ENCODE results near the gene SBK2. TPM values are rescaled to one million over a fixed set of nuclear protein-coding genes. Genes with fewer than 3 reads are reported as not detected.

SBK2 gene
- total and polyA plus RNA-seq, 2 experiments from 2014 or later = 1.1 to 2.0 TPM

DNA sequence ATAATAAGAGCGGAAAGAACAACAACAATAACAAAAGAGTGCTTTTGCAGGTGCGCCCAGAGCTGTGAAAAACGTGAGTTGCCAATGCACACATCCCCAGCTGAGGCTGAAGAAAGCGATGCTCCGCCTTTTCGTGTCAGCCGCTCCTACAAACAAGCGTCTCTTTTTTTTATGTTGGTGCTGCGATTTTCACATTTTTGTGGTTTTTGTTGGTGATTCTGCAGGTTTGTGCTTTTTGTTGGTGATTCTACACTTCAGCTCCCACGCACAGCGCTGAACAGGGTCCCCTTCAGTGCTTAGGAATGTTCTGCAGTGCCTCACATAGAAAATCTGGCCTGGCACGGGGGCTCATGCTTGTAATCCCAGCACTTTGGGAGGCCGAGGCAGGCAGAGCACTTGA is 15.7 kb upstream of the SBK2 start:
- Mint-ChIP-seq H3K27me3 (ENCODE audit: insufficient read depth, low read depth, poor library complexity) (peaks cover 17% of the 10 kb centered on the region), H3K36me3 (ENCODE audit: low read depth) (no peaks in the 10 kb centered on the region), H3K4me1 (peaks cover 38% of the 10 kb centered on the region), H3K27ac (no peak overlapping the region), H3K4me3 (peak overlapping the region; percentile 25; the same call in 1 of the 3 replicates), H3K9me3 (no peaks in the 10 kb centered on the region)
- Histone ChIP-seq H3K4me2 (peak overlapping the region; percentile 31; the same call in 1 of the 2 replicates), H3K27ac (ENCODE audit: low read depth) (no peak overlapping the region; the same call in 1 of the 2 replicates), H3K9me2 (ENCODE audit: insufficient read depth) (no peaks in the 10 kb centered on the region), H4K20me1 (replicated peaks; ENCODE audit: insufficient read depth) (no peaks in the 10 kb centered on the region), H3F3A (replicated peaks; ENCODE audit: low read depth) (no peaks in the 10 kb centered on the region; the same call in 1 of the 2 replicates), H3K27me3 (ENCODE audit: insufficient read depth) (no peaks in the 10 kb centered on the region), H3K4me1 (ENCODE audit: insufficient read depth) (peaks cover 17% of the 10 kb centered on the region), H3K4me3 (no peak overlapping the region), H2AFZ (peak overlapping the region; percentile 93), H3K36me3 (ENCODE audit: insufficient read depth) (no peaks in the 10 kb centered on the region), H3K79me2 (replicated peaks; ENCODE audit: insufficient read depth) (no peaks in the 10 kb centered on the region)
- TF ChIP-seq JUNB (IDR thresholded peaks at IDR 0.05; ENCODE audit: unreplicated experiment) (no peak), STAT1 (IDR thresholded peaks at IDR 0.05; ENCODE audit: unreplicated experiment) (no peak)
- TF ChIP-seq, protein P1, sequence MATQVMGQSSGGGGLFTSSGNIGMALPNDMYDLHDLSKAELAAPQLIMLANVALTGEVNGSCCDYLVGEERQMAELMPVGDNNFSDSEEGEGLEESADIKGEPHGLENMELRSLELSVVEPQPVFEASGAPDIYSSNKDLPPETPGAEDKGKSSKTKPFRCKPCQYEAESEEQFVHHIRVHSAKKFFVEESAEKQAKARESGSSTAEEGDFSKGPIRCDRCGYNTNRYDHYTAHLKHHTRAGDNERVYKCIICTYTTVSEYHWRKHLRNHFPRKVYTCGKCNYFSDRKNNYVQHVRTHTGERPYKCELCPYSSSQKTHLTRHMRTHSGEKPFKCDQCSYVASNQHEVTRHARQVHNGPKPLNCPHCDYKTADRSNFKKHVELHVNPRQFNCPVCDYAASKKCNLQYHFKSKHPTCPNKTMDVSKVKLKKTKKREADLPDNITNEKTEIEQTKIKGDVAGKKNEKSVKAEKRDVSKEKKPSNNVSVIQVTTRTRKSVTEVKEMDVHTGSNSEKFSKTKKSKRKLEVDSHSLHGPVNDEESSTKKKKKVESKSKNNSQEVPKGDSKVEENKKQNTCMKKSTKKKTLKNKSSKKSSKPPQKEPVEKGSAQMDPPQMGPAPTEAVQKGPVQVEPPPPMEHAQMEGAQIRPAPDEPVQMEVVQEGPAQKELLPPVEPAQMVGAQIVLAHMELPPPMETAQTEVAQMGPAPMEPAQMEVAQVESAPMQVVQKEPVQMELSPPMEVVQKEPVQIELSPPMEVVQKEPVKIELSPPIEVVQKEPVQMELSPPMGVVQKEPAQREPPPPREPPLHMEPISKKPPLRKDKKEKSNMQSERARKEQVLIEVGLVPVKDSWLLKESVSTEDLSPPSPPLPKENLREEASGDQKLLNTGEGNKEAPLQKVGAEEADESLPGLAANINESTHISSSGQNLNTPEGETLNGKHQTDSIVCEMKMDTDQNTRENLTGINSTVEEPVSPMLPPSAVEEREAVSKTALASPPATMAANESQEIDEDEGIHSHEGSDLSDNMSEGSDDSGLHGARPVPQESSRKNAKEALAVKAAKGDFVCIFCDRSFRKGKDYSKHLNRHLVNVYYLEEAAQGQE (IDR thresholded peaks at IDR 0.05; ENCODE audit: unreplicated experiment) = no peak
- DNase-seq (ENCODE audit: low spot score) = no peak
- ATAC-seq = no peak

DNA sequence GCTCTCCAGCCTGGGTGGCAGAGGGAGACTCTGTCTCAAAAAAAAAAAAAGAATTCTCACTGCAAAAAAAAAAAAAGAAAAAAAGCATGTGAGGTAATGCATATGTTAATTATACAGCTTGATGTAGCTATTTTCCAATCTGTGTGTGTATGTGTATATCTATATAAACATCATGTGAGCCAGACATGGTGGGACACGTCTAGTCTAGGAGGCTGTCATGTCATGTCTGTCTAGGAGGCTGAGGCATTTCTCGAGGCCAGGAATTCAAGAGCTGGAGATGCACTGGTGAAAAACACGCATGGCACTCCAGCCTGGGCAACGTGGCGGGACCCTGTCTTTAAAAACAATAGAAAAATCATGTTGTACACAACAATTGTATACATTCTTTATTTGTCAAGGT is 15.3 kb upstream of the SBK2 start:
- Histone ChIP-seq H3K4me1 (ENCODE audit: insufficient read depth) (peaks cover 17% of the 10 kb centered on the region), H3K4me3 (no peak overlapping the region), H3K79me2 (replicated peaks; ENCODE audit: insufficient read depth) (no peaks in the 10 kb centered on the region), H3K4me2 (no peak overlapping the region; the same call in 1 of the 2 replicates), H3K27me3 (ENCODE audit: insufficient read depth) (no peaks in the 10 kb centered on the region), H3K27ac (ENCODE audit: low read depth) (no peak overlapping the region), H4K20me1 (replicated peaks; ENCODE audit: insufficient read depth) (no peaks in the 10 kb centered on the region), H3F3A (replicated peaks; ENCODE audit: low read depth) (no peaks in the 10 kb centered on the region; the same call in 1 of the 2 replicates), H3K9me2 (ENCODE audit: insufficient read depth) (no peaks in the 10 kb centered on the region), H3K36me3 (ENCODE audit: insufficient read depth) (no peaks in the 10 kb centered on the region), H2AFZ (no peak overlapping the region)
- H3K9me3 Mint-ChIP-seq = no peaks in the 10 kb centered on the region
- DNase-seq (ENCODE audit: low spot score) (no peak), ATAC-seq (no peak)
- peaks cover 42% of the 10 kb centered on the region for H3K4me1 Mint-ChIP-seq
- H3K27ac Mint-ChIP-seq = no peak overlapping the region
- peak overlapping the region; percentile 13; the same call in 1 of the 3 replicates for H3K4me3 Mint-ChIP-seq
- H3K27me3 Mint-ChIP-seq (ENCODE audit: insufficient read depth, low read depth, poor library complexity) = peaks cover 17% of the 10 kb centered on the region
- no peaks in the 10 kb centered on the region for H3K36me3 Mint-ChIP-seq (ENCODE audit: low read depth)
- no peak for TF ChIP-seq JUNB (IDR thresholded peaks at IDR 0.05; ENCODE audit: unreplicated experiment)
- TF ChIP-seq, protein P2, sequence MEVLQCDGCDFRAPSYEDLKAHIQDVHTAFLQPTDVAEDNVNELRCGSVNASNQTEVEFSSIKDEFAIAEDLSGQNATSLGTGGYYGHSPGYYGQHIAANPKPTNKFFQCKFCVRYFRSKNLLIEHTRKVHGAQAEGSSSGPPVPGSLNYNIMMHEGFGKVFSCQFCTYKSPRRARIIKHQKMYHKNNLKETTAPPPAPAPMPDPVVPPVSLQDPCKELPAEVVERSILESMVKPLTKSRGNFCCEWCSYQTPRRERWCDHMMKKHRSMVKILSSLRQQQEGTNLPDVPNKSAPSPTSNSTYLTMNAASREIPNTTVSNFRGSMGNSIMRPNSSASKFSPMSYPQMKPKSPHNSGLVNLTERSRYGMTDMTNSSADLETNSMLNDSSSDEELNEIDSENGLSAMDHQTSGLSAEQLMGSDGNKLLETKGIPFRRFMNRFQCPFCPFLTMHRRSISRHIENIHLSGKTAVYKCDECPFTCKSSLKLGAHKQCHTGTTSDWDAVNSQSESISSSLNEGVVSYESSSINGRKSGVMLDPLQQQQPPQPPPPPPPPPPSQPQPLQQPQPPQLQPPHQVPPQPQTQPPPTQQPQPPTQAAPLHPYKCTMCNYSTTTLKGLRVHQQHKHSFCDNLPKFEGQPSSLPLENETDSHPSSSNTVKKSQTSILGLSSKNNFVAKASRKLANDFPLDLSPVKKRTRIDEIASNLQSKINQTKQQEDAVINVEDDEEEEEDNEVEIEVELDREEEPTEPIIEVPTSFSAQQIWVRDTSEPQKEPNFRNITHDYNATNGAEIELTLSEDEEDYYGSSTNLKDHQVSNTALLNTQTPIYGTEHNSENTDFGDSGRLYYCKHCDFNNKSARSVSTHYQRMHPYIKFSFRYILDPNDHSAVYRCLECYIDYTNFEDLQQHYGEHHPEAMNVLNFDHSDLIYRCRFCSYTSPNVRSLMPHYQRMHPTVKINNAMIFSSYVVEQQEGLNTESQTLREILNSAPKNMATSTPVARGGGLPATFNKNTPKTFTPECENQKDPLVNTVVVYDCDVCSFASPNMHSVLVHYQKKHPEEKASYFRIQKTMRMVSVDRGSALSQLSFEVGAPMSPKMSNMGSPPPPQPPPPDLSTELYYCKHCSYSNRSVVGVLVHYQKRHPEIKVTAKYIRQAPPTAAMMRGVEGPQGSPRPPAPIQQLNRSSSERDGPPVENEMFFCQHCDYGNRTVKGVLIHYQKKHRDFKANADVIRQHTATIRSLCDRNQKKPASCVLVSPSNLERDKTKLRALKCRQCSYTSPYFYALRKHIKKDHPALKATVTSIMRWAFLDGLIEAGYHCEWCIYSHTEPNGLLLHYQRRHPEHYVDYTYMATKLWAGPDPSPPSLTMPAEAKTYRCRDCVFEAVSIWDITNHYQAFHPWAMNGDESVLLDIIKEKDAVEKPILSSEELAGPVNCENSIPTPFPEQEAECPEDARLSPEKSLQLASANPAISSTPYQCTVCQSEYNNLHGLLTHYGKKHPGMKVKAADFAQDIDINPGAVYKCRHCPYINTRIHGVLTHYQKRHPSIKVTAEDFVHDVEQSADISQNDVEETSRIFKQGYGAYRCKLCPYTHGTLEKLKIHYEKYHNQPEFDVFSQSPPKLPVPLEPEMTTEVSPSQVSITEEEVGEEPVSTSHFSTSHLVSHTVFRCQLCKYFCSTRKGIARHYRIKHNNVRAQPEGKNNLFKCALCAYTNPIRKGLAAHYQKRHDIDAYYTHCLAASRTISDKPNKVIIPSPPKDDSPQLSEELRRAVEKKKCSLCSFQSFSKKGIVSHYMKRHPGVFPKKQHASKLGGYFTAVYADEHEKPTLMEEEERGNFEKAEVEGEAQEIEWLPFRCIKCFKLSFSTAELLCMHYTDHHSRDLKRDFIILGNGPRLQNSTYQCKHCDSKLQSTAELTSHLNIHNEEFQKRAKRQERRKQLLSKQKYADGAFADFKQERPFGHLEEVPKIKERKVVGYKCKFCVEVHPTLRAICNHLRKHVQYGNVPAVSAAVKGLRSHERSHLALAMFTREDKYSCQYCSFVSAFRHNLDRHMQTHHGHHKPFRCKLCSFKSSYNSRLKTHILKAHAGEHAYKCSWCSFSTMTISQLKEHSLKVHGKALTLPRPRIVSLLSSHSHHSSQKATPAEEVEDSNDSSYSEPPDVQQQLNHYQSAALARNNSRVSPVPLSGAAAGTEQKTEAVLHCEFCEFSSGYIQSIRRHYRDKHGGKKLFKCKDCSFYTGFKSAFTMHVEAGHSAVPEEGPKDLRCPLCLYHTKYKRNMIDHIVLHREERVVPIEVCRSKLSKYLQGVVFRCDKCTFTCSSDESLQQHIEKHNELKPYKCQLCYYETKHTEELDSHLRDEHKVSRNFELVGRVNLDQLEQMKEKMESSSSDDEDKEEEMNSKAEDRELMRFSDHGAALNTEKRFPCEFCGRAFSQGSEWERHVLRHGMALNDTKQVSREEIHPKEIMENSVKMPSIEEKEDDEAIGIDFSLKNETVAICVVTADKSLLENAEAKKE (CRISPR knock-in tag; IDR thresholded peaks at IDR 0.05) = no peak
- TF ChIP-seq EZH2 (IDR thresholded peaks at IDR 0.05; ENCODE audit: low read depth, unreplicated experiment) = no peak
- TF ChIP-seq, protein P3, sequence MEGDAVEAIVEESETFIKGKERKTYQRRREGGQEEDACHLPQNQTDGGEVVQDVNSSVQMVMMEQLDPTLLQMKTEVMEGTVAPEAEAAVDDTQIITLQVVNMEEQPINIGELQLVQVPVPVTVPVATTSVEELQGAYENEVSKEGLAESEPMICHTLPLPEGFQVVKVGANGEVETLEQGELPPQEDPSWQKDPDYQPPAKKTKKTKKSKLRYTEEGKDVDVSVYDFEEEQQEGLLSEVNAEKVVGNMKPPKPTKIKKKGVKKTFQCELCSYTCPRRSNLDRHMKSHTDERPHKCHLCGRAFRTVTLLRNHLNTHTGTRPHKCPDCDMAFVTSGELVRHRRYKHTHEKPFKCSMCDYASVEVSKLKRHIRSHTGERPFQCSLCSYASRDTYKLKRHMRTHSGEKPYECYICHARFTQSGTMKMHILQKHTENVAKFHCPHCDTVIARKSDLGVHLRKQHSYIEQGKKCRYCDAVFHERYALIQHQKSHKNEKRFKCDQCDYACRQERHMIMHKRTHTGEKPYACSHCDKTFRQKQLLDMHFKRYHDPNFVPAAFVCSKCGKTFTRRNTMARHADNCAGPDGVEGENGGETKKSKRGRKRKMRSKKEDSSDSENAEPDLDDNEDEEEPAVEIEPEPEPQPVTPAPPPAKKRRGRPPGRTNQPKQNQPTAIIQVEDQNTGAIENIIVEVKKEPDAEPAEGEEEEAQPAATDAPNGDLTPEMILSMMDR (conservative IDR thresholded peaks at IDR 0.05; ENCODE audit: low read depth in 2 of 2) = no peak
- no peak for TF ChIP-seq CREB1 (CRISPR knock-in tag; IDR thresholded peaks at IDR 0.05; ENCODE audit: low read depth)
- TF ChIP-seq POLR2AphosphoS5 (IDR thresholded peaks at IDR 0.05; ENCODE audit: low read depth) = no peak
- no peak for TF ChIP-seq ZNF114 (CRISPR knock-in tag; IDR thresholded peaks at IDR 0.05)
